ENCODE measurements around the gene RINT1.
A peak's percentile ranks its signal among the peaks of the same experiment; 100 is the strongest.

Gene RINT1

GRCh38 chr7:105559926-105560325, 27.9 kb downstream of the RINT1 start:
- no peaks in the 10 kb centered on the region for H3K9me3 ChIP-seq (ENCODE audit: control insufficient read depth, insufficient read depth, low read length)
- no peak overlapping the region for H3K4me3 ChIP-seq (ENCODE audit: low read depth, low read length)
- H3K27me3 ChIP-seq (ENCODE audit: control insufficient read depth, insufficient read depth, low read length) = no peaks in the 10 kb centered on the region
- no peak overlapping the region for H3K9ac ChIP-seq (ENCODE audit: low read depth, low read length)
- peaks cover 4% of the 10 kb centered on the region for H3K36me3 ChIP-seq (ENCODE audit: control insufficient read depth, insufficient read depth, low read length)
- no peaks in the 10 kb centered on the region for H3K4me1 ChIP-seq (ENCODE audit: control insufficient read depth, insufficient read depth, low read length)

DNA sequence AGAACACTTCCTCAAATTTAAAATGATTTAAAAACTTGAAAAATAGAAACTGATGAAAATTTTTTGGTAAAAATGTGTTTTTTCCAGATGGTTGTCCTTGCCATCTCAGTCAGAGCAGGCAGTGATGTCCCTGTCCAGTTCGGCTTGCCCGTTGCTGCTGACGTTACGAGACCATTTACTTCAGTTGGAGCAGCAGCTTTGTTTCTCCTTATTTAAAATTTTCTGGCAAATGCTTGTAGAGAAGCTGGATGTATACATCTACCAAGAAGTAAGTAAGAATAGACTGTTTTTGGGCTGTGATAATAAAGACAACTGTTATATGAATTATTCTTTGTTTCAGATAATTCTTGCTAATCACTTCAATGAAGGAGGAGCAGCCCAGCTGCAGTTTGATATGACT, 33.2 kb downstream of the RINT1 start:
- Histone ChIP-seq H3K4me1 (ENCODE audit: control insufficient read depth, insufficient read depth, low read length) (no peaks in the 10 kb centered on the region), H3K9ac (ENCODE audit: low read depth, low read length) (no peak overlapping the region), H3K27me3 (ENCODE audit: control insufficient read depth, insufficient read depth, low read length) (no peaks in the 10 kb centered on the region), H3K4me3 (ENCODE audit: low read depth, low read length) (no peak overlapping the region), H3K9me3 (ENCODE audit: control insufficient read depth, insufficient read depth, low read length) (no peaks in the 10 kb centered on the region), H3K36me3 (ENCODE audit: control insufficient read depth, insufficient read depth, low read length) (peaks cover 8% of the 10 kb centered on the region)

DNA sequence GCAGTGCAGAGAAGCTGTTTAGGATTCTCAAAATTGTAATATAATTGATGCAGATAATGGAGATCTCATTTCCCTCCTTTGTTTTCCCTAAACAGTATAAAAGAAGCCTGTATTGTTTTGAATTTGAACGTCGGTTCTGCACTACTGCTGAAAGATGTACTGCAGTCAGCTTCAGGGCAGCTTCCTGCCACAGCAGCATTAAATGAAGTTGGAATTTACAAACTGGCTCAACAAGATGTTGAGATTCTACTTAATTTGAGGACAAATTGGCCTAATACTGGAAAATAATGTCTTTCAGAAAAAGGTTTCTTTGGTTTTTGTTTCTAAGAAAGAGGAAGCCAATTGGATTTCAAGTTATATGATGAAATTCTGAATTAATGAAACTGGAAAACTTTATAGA, 35.0 kb downstream of the RINT1 start:
- Histone ChIP-seq H3K27me3 (ENCODE audit: control insufficient read depth, insufficient read depth, low read length) (no peaks in the 10 kb centered on the region), H3K9ac (ENCODE audit: low read depth, low read length) (no peak overlapping the region), H3K4me1 (ENCODE audit: control insufficient read depth, insufficient read depth, low read length) (no peaks in the 10 kb centered on the region), H3K9me3 (ENCODE audit: control insufficient read depth, insufficient read depth, low read length) (no peaks in the 10 kb centered on the region), H3K4me3 (ENCODE audit: low read depth, low read length) (no peak overlapping the region), H3K36me3 (ENCODE audit: control insufficient read depth, insufficient read depth, low read length) (peaks cover 7% of the 10 kb centered on the region)

GRCh38 chr7:105567821-105568220, 35.8 kb downstream of the RINT1 start:
- Histone ChIP-seq H3K27me3 (ENCODE audit: control insufficient read depth, insufficient read depth, low read length) (no peaks in the 10 kb centered on the region), H3K9ac (ENCODE audit: low read depth, low read length) (no peak overlapping the region), H3K4me1 (ENCODE audit: control insufficient read depth, insufficient read depth, low read length) (no peaks in the 10 kb centered on the region), H3K36me3 (ENCODE audit: control insufficient read depth, insufficient read depth, low read length) (peaks cover 7% of the 10 kb centered on the region), H3K9me3 (ENCODE audit: control insufficient read depth, insufficient read depth, low read length) (no peaks in the 10 kb centered on the region), H3K4me3 (ENCODE audit: low read depth, low read length) (no peak overlapping the region)

GRCh38 chr7:105571891-105572290, 39.9 kb downstream of the RINT1 start:
- Histone ChIP-seq H3K9me3 (ENCODE audit: control insufficient read depth, insufficient read depth, low read length) (no peaks in the 10 kb centered on the region), H3K4me3 (ENCODE audit: low read depth, low read length) (no peak overlapping the region), H3K9ac (ENCODE audit: low read depth, low read length) (no peak overlapping the region), H3K36me3 (ENCODE audit: control insufficient read depth, insufficient read depth, low read length) (peaks cover 7% of the 10 kb centered on the region), H3K4me1 (ENCODE audit: control insufficient read depth, insufficient read depth, low read length) (no peaks in the 10 kb centered on the region), H3K27me3 (ENCODE audit: control insufficient read depth, insufficient read depth, low read length) (no peaks in the 10 kb centered on the region)

DNA sequence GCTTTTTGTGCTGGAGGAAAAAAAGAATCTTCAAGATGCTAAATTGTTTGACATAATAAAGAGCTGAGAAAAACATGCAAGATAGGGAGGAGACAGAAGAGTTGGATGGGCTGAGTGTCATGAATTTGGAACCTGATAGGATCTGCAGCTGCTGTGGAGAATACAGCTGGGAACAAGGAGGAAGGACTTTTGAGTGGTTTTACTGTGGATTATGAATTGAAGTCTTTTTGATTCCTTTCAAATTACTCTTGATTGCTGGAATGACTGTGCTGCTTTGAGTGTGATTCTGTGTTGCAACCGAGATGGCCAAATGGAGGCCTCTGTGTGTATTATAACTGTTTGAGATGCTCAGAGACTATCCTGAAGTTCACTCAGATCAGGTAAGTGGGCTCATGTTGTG, 45.2 kb downstream of the RINT1 start:
- H3K9ac ChIP-seq (ENCODE audit: low read depth, low read length) = no peak overlapping the region
- no peaks in the 10 kb centered on the region for H3K9me3 ChIP-seq (ENCODE audit: control insufficient read depth, insufficient read depth, low read length)

DNA sequence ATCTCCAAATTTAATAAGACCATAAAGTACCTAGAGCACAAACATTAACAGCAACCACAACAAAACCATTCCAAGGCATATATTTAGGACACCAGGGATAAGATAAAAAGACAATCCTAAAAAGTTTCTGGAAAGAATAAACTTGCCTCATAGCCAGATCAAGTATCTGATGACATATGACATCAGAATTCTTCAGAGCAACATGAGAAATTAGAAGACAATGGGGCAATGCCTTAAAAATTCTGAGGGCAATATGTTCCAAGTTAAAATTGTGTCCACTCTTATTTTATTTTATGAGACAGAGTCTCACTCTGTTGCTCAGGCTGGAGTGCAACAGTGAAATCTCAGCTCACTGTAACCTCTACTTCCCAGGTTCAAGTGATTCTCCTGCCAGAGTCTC, 46.5 kb downstream of the RINT1 start:
- no peaks in the 10 kb centered on the region for H3K9me3 ChIP-seq (ENCODE audit: control insufficient read depth, insufficient read depth, low read length)
- H3K4me3 ChIP-seq (ENCODE audit: low read depth, low read length) = no peak overlapping the region
- H3K9ac ChIP-seq (ENCODE audit: low read depth, low read length) = no peak overlapping the region
- H3K4me1 ChIP-seq (ENCODE audit: control insufficient read depth, insufficient read depth, low read length) = no peaks in the 10 kb centered on the region
- H3K27me3 ChIP-seq (ENCODE audit: control insufficient read depth, insufficient read depth, low read length) = no peaks in the 10 kb centered on the region
- no peaks in the 10 kb centered on the region for H3K36me3 ChIP-seq (ENCODE audit: control insufficient read depth, insufficient read depth, low read length)

More for the DNA sequence above, 45.2 kb downstream of the RINT1 start:
- no peaks in the 10 kb centered on the region for H3K27me3 ChIP-seq (ENCODE audit: control insufficient read depth, insufficient read depth, low read length)
- no peaks in the 10 kb centered on the region for H3K36me3 ChIP-seq (ENCODE audit: control insufficient read depth, insufficient read depth, low read length)
- H3K4me3 ChIP-seq (ENCODE audit: low read depth, low read length) = no peak overlapping the region
- no peaks in the 10 kb centered on the region for H3K4me1 ChIP-seq (ENCODE audit: control insufficient read depth, insufficient read depth, low read length)

GRCh38 chr7:105580022-105580740, 48.2 kb downstream of the RINT1 start:
- Histone ChIP-seq H3K9me3 (ENCODE audit: control insufficient read depth, insufficient read depth, low read length) (no peaks in the 10 kb centered on the region), H3K36me3 (ENCODE audit: control insufficient read depth, insufficient read depth, low read length) (no peaks in the 10 kb centered on the region), H3K27me3 (ENCODE audit: control insufficient read depth, insufficient read depth, low read length) (no peaks in the 10 kb centered on the region), H3K4me1 (ENCODE audit: control insufficient read depth, insufficient read depth, low read length) (no peaks in the 10 kb centered on the region), H3K4me3 (ENCODE audit: low read depth, low read length) (no peak overlapping the region), H3K9ac (ENCODE audit: low read depth, low read length) (no peak overlapping the region)

GRCh38 chr7:105581066-105581811, 49.2 kb downstream of the RINT1 start, which contains the start of gene EFCAB10:
Gene EFCAB10, minus strand, starts transcription at chr7:105581493. Its CDS starts 30 bp downstream, at chr7:105581463.
- H3K9ac ChIP-seq (ENCODE audit: low read depth, low read length) = peak within 1 kb of the TSS; percentile 38
- no peaks in the 10 kb centered on the region for H3K9me3 ChIP-seq (ENCODE audit: control insufficient read depth, insufficient read depth, low read length)
- no peaks in the 10 kb centered on the region for H3K4me1 ChIP-seq (ENCODE audit: control insufficient read depth, insufficient read depth, low read length)
- H3K27me3 ChIP-seq (ENCODE audit: control insufficient read depth, insufficient read depth, low read length) = no peaks in the 10 kb centered on the region
- peak within 1 kb of the TSS; percentile 87 for H3K4me3 ChIP-seq (ENCODE audit: low read depth, low read length)
- no peaks in the 10 kb centered on the region for H3K36me3 ChIP-seq (ENCODE audit: control insufficient read depth, insufficient read depth, low read length)

DNA sequence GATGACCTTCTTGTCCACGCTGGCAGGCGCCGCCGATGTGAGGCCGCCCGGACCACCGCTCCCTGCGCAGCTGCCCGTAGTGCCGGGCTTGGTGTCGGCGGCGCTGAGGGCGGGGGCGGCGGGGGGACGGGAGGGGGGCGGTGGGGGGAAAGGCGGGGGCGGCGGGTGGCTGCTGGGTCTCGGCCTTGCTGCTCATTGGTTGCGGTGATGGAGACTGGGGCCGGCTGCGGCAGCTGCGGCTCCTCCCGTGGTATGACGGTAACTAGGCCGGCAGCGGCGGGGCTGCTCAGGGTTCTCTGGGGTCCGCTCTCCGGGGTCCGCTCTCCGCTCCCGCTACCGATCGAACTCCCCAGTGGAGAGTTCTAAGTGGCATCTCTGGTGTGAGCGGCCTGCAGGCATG, 51.1 kb downstream of the RINT1 start:
- no peaks in the 10 kb centered on the region for H3K9me3 ChIP-seq (ENCODE audit: control insufficient read depth, insufficient read depth, low read length)
- H3K4me1 ChIP-seq (ENCODE audit: control insufficient read depth, insufficient read depth, low read length) = no peaks in the 10 kb centered on the region
- no peak overlapping the region for H3K4me3 ChIP-seq (ENCODE audit: low read depth, low read length)
- no peak overlapping the region for H3K9ac ChIP-seq (ENCODE audit: low read depth, low read length)
- H3K27me3 ChIP-seq (ENCODE audit: control insufficient read depth, insufficient read depth, low read length) = no peaks in the 10 kb centered on the region
- no peaks in the 10 kb centered on the region for H3K36me3 ChIP-seq (ENCODE audit: control insufficient read depth, insufficient read depth, low read length)

GRCh38 chr7:105584165-105584564, 52.2 kb downstream of the RINT1 start:
- no peak overlapping the region for H3K4me3 ChIP-seq (ENCODE audit: low read depth, low read length)
- no peak overlapping the region for H3K9ac ChIP-seq (ENCODE audit: low read depth, low read length)
- no peaks in the 10 kb centered on the region for H3K4me1 ChIP-seq (ENCODE audit: control insufficient read depth, insufficient read depth, low read length)
- no peaks in the 10 kb centered on the region for H3K36me3 ChIP-seq (ENCODE audit: control insufficient read depth, insufficient read depth, low read length)
- no peaks in the 10 kb centered on the region for H3K27me3 ChIP-seq (ENCODE audit: control insufficient read depth, insufficient read depth, low read length)
- no peaks in the 10 kb centered on the region for H3K9me3 ChIP-seq (ENCODE audit: control insufficient read depth, insufficient read depth, low read length)
